Effector memory CD4-positive, alpha-beta T cell (primary cell): ENCODE results near the gene VEZT.

Experiments used
- DNase-seq, 3 donors: peaks; one replicate each; pipeline ENCODE4 v3.0.0-alpha.2; 2020
- H3K27ac ChIP-seq: 2 replicates; pipeline ENCODE4 v1.7.0; 2013; ENCODE audit warnings: mild to moderate bottlenecking, low read length, moderate library complexity; ENCODE audit not compliant: insufficient read depth, poor library complexity, severe bottlenecking
- H3K27me3 ChIP-seq: replicated peaks from 2 replicates; pipeline ENCODE4 v1.7.0; 2013; ENCODE audit warnings: mild to moderate bottlenecking, low read length; ENCODE audit not compliant: insufficient read depth, control insufficient read depth, poor library complexity, severe bottlenecking
- H3K36me3 ChIP-seq: 2 replicates; pipeline ENCODE4 v1.7.0; 2013; ENCODE audit warnings: mild to moderate bottlenecking, low read length, moderate library complexity; ENCODE audit not compliant: control insufficient read depth, insufficient read depth
- H3K4me1 ChIP-seq: 2 replicates; pipeline ENCODE4 v1.7.0; 2013; ENCODE audit warnings: low read length, mild to moderate bottlenecking; ENCODE audit not compliant: control insufficient read depth, insufficient read depth, poor library complexity, severe bottlenecking
- H3K4me3 ChIP-seq: 2 replicates; pipeline ENCODE4 v1.7.0; 2013; ENCODE audit warnings: low read length, low read depth, mild to moderate bottlenecking; ENCODE audit not compliant: insufficient read depth, poor library complexity, severe bottlenecking
- H3K9me3 ChIP-seq: 2 replicates; pipeline ENCODE4 v1.7.0; 2013; ENCODE audit warnings: mild to moderate bottlenecking, low read length, moderate library complexity; ENCODE audit not compliant: control insufficient read depth

The VEZT gene

GRCh38 chr12:95207407-95207806 is 10.2 kb upstream of the VEZT start:
- H3K27me3 ChIP-seq, result no peaks in the 10 kb centered on the region
- H3K36me3 ChIP-seq, result no peaks in the 10 kb centered on the region
- H3K9me3 ChIP-seq, result no peaks in the 10 kb centered on the region
- no peak overlapping the region for H3K4me3 ChIP-seq
- DNase-seq, result no peak
- H3K4me1 ChIP-seq, result no peaks in the 10 kb centered on the region
- no peak overlapping the region for H3K27ac ChIP-seq

DNA sequence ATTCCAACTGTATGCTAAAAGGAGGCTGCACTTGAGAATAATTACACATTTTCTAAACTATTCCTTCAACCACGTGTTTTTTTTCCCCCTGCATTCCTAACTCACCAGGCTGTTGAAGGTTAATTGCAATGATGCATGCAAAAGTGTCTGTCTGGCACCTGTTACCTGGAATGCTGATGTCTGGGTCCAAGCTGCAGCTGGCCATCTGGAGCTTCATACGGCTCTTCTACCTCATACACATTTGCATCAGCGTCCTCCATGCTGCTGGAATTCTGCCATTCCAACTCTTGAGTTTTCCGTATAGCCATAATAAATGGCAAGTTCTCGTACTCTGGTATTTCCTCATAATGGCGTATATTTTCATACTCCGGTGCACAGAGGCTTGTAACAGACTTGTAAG is 8.9 kb upstream of the VEZT start:
- DNase-seq, result no peak
- H3K27me3 ChIP-seq, result no peaks in the 10 kb centered on the region
- H3K4me1 ChIP-seq, result no peaks in the 10 kb centered on the region
- no peaks in the 10 kb centered on the region for H3K36me3 ChIP-seq
- no peak overlapping the region for H3K27ac ChIP-seq
- H3K9me3 ChIP-seq, result no peaks in the 10 kb centered on the region
- no peak overlapping the region for H3K4me3 ChIP-seq

DNA sequence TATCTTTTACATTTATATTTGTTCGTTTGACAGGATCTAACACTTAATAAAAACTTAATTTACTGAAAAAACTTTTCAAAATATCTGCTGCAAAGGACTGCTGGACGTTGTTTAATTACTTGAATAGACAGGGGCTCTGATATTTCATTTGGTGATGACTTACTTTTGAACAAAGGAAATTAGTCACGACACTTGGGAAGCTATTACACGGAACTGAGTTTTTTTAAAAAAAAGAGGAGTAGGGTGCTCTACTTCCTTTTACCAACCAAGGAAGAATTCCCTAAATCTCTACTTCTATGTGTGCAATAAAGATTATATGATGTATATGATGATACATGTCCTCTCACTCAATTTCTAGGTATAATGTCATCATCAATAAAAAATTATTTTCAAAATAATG is 5.0 kb upstream of the VEZT start:
- no peak for DNase-seq
- H3K27ac ChIP-seq, result no peak overlapping the region

DNA sequence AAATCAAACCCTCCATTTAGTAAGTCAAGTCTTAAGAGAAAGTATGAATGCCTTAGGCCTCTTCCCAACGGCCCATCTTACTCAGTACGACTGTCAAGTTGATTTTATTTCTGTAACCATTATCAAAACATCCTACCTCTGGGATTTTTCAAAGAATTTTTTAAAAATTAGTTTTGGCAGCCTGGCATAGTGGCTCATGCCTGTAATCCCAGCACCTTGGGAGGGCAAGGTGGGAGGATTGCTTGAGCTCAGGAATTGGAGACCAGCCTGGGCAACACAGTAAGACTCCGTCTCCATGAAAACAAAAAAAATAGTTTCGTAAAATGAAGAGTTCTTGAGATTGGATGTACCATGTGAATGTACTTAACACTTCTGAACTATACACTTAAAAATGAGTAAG is 4.5 kb upstream of the VEZT start:
- H3K4me3 ChIP-seq, result no peak overlapping the region
- no peaks in the 10 kb centered on the region for H3K4me1 ChIP-seq
- no peak overlapping the region for H3K27ac ChIP-seq
- no peaks in the 10 kb centered on the region for H3K9me3 ChIP-seq
- no peaks in the 10 kb centered on the region for H3K27me3 ChIP-seq
- no peaks in the 10 kb centered on the region for H3K36me3 ChIP-seq
- no peak for DNase-seq

More for the DNA sequence above, 5.0 kb upstream of the VEZT start:
- no peaks in the 10 kb centered on the region for H3K9me3 ChIP-seq
- H3K27me3 ChIP-seq, result no peaks in the 10 kb centered on the region
- H3K36me3 ChIP-seq, result no peaks in the 10 kb centered on the region
- no peak overlapping the region for H3K4me3 ChIP-seq
- H3K4me1 ChIP-seq, result no peaks in the 10 kb centered on the region

- H3K4me3 ChIP-seq, result no peak overlapping the region
- H3K36me3 ChIP-seq, result no peaks in the 10 kb centered on the region
- DNase-seq, result no peak
- H3K9me3 ChIP-seq, result no peaks in the 10 kb centered on the region
- no peak overlapping the region for H3K27ac ChIP-seq
- no peaks in the 10 kb centered on the region for H3K27me3 ChIP-seq
- no peaks in the 10 kb centered on the region for H3K4me1 ChIP-seq
These were observed 3.7 kb upstream of the VEZT start for GRCh38 chr12:95213928-95214327.

GRCh38 chr12:95214466-95214865 is 3.1 kb upstream of the VEZT start:
- Histone ChIP-seq H3K36me3 (no peaks in the 10 kb centered on the region), H3K4me1 (no peaks in the 10 kb centered on the region), H3K4me3 (no peak overlapping the region), H3K27me3 (no peaks in the 10 kb centered on the region), H3K27ac (no peak overlapping the region), H3K9me3 (no peaks in the 10 kb centered on the region)
- DNase-seq, result no peak

DNA sequence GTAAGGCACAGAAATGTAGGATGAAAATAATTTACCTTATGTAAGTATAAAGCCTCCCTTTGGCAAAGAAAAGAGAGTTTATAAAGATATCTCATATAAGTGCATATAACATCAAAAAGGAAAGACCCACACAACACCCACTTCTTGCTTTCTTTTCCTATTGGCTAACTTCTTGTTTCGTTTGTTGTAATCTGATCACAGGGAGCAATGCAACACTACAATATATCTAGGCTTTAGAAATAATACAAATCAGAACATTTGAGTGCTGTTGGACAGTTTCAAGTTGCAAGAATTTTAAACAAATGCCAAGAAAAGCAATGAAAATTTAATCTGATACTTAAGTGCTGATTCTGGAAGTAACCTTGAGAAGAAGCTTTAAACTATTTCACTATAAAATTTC is 1.7 kb upstream of the VEZT start:
- H3K4me1 ChIP-seq, result no peaks in the 10 kb centered on the region
- H3K36me3 ChIP-seq, result no peaks in the 10 kb centered on the region
- H3K27ac ChIP-seq, result no peak overlapping the region
- no peaks in the 10 kb centered on the region for H3K9me3 ChIP-seq
- no peak for DNase-seq
- H3K27me3 ChIP-seq, result no peaks in the 10 kb centered on the region
- H3K4me3 ChIP-seq, result no peak overlapping the region

- DNase-seq, result no peak
- Histone ChIP-seq H3K27ac (peak overlapping the region; percentile 96), H3K36me3 (no peaks in the 10 kb centered on the region), H3K27me3 (no peaks in the 10 kb centered on the region), H3K4me1 (no peaks in the 10 kb centered on the region), H3K9me3 (no peaks in the 10 kb centered on the region), H3K4me3 (peak overlapping the region; percentile 73)
These were observed 763 bp upstream of the VEZT start for GRCh38 chr12:95216711-95217376.

- no peaks in the 10 kb centered on the region for H3K4me1 ChIP-seq
- DNase-seq, result peak in 1 of 3 donors; percentile 19
- peak overlapping the region; percentile 98 for H3K4me3 ChIP-seq
- no peaks in the 10 kb centered on the region for H3K9me3 ChIP-seq
- no peaks in the 10 kb centered on the region for H3K36me3 ChIP-seq
- H3K27me3 ChIP-seq, result no peaks in the 10 kb centered on the region
- H3K27ac ChIP-seq, result peak overlapping the region; percentile 96
These were observed 835 bp downstream of the VEZT start for GRCh38 chr12:95218150-95219133.

- no peaks in the 10 kb centered on the region for H3K27me3 ChIP-seq
- H3K4me3 ChIP-seq, result no peak overlapping the region
- H3K4me1 ChIP-seq, result no peaks in the 10 kb centered on the region
- no peaks in the 10 kb centered on the region for H3K9me3 ChIP-seq
- peaks cover 11% of the 10 kb centered on the region for H3K36me3 ChIP-seq
- DNase-seq, result no peak
- H3K27ac ChIP-seq, result no peak overlapping the region
These were observed 2.6 kb downstream of the VEZT start for GRCh38 chr12:95220190-95220589.
